NCI-H2171 (cell line): ENCODE measurements around the gene CEP152.
"Not testable (repeated sequence)": the region's sequence is repeated elsewhere in the genome, so short reads cannot be mapped to it uniquely, and the experiment has no call there.

ENCODE experiments used
- DNase-seq: peaks from one replicate; lab custom pipeline; 2025; lab: John Stamatoyannopoulos, UW

Gene CEP152, protein sequence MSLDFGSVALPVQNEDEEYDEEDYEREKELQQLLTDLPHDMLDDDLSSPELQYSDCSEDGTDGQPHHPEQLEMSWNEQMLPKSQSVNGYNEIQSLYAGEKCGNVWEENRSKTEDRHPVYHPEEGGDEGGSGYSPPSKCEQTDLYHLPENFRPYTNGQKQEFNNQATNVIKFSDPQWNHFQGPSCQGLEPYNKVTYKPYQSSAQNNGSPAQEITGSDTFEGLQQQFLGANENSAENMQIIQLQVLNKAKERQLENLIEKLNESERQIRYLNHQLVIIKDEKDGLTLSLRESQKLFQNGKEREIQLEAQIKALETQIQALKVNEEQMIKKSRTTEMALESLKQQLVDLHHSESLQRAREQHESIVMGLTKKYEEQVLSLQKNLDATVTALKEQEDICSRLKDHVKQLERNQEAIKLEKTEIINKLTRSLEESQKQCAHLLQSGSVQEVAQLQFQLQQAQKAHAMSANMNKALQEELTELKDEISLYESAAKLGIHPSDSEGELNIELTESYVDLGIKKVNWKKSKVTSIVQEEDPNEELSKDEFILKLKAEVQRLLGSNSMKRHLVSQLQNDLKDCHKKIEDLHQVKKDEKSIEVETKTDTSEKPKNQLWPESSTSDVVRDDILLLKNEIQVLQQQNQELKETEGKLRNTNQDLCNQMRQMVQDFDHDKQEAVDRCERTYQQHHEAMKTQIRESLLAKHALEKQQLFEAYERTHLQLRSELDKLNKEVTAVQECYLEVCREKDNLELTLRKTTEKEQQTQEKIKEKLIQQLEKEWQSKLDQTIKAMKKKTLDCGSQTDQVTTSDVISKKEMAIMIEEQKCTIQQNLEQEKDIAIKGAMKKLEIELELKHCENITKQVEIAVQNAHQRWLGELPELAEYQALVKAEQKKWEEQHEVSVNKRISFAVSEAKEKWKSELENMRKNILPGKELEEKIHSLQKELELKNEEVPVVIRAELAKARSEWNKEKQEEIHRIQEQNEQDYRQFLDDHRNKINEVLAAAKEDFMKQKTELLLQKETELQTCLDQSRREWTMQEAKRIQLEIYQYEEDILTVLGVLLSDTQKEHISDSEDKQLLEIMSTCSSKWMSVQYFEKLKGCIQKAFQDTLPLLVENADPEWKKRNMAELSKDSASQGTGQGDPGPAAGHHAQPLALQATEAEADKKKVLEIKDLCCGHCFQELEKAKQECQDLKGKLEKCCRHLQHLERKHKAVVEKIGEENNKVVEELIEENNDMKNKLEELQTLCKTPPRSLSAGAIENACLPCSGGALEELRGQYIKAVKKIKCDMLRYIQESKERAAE (N-terminal part only)

DNA sequence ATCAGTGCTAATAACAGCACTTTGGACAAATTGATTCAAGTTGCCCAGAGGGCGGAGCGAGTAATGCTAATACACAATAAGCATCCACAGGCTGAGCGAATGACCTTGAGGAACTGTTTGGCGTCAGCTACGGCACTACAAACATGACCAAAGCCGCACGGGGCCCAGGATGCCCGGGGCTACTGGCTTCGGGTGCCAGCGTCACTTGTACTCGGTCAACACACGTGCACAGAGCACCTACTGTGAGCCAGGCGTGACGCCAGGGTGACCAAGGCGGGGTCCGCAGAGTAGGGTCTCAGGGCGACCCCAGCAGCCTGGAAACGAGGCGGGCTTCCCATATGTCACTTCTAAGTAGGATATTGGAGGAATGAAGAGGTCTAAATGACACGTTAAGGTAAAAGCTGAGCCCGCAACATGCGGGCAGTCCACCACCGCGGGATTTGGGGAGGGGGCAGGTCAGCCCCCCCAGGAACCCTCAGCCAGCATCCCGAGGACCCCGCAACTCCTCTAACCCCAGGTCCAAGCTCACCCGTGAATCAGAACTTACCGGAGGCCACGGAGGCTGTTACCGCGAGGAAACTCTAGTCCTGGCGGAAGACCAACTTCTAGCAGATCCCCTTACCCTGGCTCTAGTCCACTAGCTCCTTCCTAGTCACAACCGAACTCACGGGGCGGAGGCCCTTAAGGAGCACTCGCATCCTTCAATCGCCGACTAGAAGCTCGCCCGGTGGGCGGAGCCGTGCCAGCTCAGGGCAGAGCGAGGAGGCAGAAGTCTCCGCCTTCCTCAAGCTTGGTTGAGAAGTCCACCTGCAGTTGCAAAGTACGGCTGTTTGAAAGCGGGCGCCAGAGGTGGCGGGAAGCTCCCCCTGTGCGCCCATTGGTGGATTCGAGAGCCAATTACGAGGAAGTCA is at the start of gene CEP152:
Gene CEP152, minus strand, starts transcription at position 656 of the 911 bp plus-strand sequence. CDS start 5,420 bp downstream, outside the sequence.
- peak; percentile 99 for DNase-seq

DNA sequence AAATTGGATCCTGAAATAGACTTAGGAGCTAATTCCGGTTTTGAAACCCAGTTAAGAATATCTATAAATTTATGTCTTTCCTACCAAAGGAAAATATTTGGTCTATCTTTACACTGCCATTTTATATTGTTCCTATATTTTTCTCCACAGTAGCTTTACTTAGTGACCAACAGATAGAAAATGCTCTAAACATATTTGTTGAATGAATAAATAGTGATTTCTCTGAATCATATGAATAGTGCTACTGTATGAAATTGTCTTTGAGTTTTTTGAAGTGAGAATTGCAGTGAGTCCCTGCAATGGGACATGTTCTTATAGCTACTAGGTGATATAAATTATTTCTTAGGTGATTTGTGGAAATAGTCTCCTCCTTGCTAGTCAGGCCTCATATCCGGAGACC is 48.6 kb upstream of the CEP152 start:
- no peak for DNase-seq

DNA sequence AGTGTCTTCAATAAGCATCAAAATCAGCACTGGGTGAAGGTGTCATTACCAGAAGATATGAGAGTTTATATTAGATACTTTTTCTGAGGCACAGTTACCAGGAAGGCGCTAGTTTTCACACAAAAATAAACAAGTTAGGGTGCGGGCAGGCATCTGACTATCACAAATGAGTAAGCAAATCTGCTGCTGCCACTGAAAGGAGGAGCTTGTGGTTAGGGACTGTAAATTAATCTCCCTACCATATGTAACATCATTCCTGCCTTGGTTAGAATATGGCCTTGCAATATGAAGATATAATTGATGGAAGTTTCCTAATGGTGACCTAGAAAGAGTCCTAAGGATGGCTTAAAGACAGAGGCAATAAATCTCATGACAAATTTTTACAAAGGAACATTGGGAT is 47.5 kb upstream of the CEP152 start:
- DNase-seq, result peak; percentile 70

DNA sequence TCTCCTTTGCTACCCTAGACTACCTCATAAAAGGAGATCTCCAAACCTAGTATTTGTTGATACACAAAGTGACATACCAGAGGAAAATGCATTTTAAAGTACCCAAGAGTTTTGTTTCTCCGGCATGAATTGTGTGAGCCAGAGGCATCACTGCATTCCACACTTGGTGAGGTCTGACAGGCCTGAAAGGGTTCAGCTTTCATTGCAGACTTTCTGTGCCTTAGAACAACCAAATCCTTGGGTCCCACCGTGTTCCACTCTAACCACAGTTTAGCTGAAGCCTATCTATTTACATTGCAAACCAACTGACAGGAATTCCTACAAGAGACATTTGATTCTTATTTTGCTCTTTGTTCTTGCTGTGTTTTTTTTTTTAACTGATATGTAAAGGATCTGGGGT is 46.1 kb upstream of the CEP152 start:
- DNase-seq, result no peak

DNA sequence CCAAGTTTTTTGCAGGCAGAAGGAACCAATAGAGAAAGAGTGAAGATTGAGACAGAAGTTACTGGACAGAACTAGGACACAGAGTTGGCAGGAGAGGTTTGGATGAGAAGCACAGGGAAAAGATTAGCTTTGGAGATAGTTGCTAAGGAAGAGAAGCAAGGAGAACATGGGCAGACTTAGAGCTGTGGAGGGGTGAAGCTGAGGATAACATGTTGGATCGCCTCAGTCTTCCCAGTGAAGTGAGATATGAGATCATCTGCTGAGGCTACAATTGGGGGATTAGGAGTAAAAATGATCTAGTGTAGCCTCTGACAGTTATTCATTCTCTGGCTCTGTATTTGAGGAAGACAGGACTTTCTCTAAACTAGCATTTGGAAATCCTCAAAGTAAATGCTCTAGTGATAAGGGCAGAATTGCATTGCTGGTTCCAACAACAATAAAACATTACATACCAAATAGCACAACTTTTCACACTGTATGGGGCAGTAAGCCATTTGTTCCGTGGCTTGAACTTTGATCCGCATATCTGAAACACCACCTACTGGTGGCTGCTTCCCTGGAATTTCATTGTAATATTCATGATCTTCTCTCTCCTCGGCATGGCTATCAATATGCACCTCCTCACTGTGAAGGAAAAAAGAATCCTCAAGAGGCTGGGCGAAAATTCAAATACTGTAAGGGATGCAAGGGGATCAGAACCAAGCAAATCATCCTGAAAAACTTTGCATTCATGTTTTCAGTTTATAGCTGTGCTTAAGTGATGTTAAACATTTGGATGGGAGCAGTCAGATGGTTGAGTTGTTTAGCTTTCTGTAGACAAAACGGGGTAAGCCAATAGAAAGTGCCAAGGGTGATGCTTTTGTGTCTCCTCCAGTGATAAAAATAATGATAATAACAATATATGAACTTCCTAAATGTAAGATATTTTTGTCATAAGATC is 44.9 kb upstream of the CEP152 start:
- no peak for DNase-seq

DNA sequence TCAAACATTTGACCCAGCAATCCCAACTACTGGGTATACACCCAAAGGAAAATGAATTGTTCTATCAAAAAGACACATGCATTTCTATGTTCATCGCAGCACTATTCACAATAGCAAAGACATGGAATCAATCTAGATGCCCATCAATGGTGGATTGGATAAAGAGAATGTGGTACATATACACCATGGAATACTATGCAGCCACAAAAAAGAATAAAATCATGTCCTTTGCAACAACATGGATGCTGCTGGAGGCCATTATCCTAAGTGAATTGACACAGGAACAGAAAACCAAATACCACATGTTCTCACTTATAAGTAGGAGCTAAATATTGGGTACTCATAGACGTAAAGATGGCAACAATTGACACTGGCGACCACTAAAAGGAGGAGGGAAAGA is 43.6 kb upstream of the CEP152 start:
- not testable (repeated sequence) for DNase-seq

DNA sequence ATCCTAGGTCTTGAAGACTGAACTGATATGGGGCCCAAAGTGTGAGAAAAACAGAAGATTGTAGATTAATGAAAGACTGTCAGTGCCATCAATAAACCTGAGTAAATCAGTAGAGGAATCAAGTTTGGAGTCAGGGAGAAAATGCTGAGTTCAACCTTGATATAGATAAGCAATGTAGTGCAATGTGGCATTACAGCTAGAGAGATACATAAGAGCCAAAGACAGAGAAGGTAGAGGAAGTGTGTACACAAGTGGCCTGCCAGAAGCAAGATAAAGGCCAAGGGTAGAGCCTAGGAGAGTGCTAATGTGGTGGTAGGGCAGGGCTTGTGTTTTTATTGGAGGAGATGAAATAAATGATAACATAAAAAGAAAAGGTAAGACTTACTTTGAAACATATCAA is 41.1 kb upstream of the CEP152 start:
- no peak for DNase-seq

DNA sequence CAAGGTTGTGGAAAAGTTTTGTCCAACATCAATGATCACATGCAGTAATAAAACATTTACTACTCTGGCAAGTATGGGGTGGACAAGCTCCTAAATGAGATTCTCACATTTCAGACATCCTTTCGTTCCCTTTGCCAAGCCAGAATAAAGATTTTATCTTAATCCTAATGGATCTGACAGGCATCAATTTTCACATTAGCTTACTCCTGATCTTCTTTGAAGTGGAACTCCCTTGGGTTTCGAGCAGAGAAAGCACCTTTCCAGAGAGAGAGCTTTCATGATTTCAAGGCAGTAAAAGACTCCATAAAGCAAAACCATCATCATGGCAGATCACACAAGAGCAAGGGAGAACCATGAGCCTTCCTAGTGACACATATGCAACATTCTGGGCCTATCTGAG is 39.8 kb upstream of the CEP152 start:
- peak; percentile 80 for DNase-seq

DNA sequence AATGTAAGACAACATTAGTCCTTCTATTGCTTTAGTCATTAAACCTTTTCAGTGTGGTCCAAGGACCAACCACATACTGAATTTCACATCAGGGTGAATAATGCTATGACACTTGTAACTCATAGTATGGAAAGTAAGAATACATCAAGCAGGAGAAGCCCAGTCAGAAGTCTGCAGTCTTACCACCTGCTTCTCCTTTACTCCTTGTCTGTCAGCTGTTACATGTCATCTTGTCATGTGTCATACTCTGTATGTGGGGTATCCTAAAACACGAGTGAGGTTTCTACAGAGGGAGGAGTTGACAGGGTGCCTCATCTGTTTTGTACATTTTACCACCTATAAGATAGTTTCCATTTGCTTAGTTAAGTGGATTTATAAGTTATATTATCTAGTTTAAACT is 34.3 kb upstream of the CEP152 start:
- DNase-seq, result no peak

DNA sequence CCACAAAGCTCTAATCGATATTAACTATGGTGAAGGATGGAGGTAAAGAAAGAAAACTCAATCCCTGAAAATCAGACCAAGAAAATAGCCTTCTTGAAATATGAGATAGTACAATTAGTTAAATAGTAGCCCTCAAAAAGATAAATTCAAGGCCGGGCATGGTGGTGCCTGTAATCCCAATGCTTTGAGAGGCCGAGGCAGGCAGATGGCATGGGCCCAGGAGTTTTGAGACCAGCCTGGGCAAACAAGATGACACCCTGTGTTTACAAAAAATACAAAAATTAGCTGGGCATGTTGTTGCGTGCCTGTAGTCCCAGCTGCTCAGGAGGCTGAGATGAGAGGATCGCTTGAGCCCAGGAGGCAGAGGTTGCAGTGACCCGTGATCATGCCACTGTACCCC is 31.6 kb upstream of the CEP152 start:
- DNase-seq, result peak; percentile 79

DNA sequence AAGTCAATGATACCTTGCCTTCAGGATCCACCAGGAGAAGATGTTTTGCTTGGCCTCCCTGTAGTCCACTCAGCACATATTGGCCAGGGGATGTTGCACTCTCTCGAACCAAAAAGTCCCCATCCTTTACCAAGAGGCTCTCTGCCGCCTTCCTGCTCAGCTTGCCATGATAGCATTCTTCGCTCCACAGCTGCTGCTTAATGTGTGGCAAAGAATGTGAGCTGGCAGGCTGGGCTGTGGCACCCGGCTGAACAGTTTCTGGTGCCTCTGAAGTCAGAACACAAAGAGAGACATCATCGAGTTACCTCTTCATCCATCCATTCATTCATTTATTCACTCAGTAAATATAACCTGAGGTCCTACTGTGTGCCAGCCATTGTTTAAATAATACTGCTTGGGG is 23.9 kb upstream of the CEP152 start:
- DNase-seq, result no peak

DNA sequence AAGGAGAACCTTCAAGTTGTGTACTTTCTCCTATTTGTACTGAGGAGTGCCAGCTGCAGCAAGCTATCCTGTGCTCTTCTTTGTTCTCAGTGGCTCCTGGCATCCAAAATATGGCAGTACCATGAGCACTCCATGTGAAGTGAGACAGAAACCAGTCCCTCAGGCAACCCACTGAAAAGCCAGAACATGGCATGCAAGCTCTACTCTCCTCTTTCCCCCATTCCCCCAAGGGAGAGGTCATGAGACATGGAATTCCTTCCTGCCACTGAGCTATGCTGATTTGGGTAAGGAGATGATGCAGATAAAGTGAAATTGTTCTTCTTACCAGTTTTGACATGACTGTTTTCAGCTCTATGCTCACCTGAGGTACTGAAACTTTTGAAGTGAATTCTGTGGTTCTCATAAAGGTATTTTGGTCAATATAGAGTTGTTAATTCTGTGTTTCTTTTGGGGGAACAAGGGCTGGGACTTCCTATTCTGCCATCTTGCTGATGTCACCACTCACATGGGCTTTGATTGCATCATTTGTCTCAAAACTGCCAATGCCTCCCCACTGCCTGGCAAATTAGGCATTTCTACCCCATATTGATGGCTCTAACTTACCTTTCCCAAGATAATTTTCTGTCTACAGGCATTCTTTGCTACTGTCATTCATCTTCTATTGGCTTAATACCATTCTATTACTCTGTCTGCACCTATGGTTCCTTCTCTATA is 22.8 kb upstream of the CEP152 start:
- DNase-seq, result no peak

DNA sequence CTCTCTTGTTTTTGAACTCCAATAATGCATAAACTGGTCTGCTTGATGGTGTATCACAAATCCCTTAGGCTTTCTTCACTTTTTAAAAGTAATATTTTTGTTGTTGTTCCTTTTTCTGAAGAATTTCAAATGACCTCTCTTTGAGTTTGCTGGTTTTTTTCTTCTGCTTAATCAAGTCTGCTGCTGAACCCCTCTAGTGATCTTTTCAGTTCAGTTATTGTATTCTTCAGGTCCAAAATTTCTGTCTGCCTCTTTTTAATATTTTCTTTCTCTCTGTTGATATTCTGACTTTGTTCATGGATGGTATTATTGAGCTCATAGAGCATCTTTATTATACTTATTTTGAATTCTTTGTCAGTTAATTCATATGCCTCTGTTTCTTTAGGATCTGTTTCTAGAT is 21.8 kb upstream of the CEP152 start:
- no peak for DNase-seq

DNA sequence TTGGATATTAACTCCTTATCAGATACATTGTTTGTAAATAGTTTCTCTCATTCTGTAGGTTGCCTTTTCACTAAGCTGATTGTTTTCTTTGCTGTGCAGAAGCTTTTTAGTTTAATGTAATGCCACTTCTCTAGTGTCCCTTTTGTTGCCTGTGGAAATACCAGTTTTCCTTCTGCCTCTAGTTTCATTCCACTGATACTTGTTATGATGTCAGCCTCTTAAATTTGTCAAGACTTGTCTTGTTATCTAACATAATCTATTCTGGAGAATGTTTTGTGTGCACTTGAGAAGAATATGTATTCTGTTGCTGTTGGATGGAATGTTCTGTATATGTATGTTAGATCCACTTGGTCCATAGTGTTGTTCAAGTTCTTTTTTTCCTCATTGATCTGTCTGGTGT is 18.0 kb upstream of the CEP152 start:
- DNase-seq, result no peak

DNA sequence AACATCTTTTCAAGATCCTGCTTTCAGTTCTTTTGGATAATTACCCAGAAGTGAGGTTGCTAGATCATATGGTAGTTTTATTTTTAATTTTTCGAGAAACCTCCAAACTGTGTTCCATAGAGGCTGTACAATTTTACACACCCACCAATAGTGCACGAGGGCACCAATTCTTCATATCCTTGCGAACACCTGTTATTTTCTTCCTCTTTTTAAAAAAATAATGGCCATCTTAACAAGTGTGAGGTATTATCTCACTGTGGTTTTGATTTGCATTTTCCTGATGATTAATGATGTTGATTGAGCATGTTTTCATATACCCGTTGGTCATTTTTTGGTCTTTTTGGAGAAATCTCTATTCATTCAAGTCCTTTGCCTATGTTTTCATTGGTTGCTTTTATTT is 17.6 kb upstream of the CEP152 start:
- DNase-seq, result no peak

DNA sequence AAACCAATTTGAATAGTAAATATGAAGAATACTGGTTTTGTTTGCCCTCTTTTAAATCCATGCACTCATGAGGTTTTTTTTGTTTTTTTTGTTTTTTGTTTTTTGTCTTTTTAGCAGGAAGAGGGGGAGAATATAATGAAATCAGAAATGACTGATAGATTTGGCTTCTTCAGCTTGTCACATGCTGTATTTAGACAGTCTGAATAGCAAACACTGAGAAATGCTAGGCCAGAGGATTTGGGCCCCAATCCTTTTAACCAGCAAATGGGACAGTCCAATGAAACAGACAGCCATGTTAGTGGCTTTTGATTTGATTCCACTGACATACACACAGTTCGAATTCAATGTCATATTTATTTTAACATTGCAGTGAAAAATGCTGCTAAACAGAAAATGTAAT is 14.2 kb upstream of the CEP152 start:
- no peak for DNase-seq

DNA sequence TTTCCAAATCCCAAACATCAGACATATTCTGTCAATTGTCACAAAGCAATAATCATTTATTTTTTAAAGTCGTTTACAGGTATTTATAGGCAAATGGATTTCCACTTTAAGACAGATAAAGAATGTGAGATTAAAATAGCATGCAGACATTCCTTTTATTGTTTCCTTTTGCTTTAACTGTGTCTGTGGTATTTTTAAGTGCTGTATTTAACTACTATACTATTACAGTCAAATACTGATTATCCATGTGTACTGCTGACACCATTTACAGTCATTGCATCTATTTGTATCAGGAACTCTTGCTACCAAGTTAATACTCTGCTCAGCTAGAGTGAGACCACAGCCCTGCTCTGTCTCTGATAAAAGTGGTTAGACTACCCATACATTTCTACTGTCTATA is 12.8 kb upstream of the CEP152 start:
- DNase-seq, result no peak

DNA sequence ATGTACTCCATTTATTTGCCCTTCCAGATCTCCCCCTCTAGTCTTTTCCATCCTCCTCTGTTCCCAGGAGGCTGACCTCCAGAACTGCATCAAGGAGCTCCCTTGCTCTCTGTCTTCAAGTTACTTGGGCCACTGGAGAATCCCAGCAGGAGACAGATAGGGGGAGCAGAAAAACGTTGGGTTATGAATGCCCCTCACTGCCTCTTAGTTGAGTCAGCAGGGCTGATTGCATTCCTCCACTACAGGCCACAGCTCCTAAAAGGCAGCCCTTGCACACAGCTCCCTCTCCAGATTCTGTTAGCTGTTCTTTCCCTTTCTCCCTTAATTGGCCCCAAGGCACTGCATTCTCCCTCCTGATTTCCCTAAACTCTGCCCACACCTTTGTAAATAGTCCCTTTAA is 12.4 kb upstream of the CEP152 start:
- no peak for DNase-seq

DNA sequence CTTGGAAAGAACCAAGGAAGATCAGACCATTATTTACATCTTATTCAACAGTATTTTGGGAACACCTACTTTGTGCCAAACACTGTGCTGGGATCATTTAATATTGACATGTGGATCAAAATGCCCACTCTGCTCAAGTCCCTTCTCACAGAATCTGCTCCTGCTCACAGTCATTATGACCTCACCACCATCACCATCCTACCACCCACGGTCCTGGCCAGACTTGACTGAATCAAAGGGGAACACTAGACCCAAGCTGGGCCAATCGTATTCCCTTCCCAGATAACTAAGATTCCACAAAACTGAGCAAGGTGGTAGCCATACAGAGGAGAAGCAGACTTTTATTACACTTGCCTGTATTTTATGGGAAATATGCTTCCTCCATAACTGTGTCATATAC is 3.4 kb upstream of the CEP152 start:
- no peak for DNase-seq
